HEK293T (cell line): ENCODE results near the gene ACP4.

Source experiments
- ARNT ChIP-seq: fragments of 450-650 bp; IDR thresholded peaks from 2 replicates; pipeline ENCODE4 v1.6.1; 2017; ENCODE audit warnings: mild to moderate bottlenecking
- BHLHE40 ChIP-seq: fragments of 450-650 bp; IDR thresholded peaks from 2 replicates; pipeline ENCODE4 v1.6.1; 2016; ENCODE audit warnings: mild to moderate bottlenecking, moderate library complexity, borderline replicate concordance
- CTBP1 ChIP-seq: fragments of 450-650 bp; IDR thresholded peaks from 2 replicates; pipeline ENCODE4 v1.6.1; 2016; ENCODE audit warnings: borderline replicate concordance
- HDGF ChIP-seq: fragments of 450-650 bp; IDR thresholded peaks from 2 replicates; pipeline ENCODE4 v1.6.1; 2017; ENCODE audit warnings: antibody characterized with exemption, borderline replicate concordance
- LEF1 ChIP-seq: fragments of 450-650 bp; IDR thresholded peaks from 2 replicates; pipeline ENCODE4 v1.6.1; 2017; ENCODE audit warnings: mild to moderate bottlenecking, borderline replicate concordance
- NFRKB ChIP-seq: fragments of 450-650 bp; IDR thresholded peaks from 2 replicates; pipeline ENCODE4 v1.6.1; 2016; ENCODE audit warnings: mild to moderate bottlenecking, moderate library complexity
- SP1 ChIP-seq: fragments of 450-650 bp; IDR thresholded peaks from 2 replicates; pipeline ENCODE4 v1.6.1; 2017
- TF ChIP-seq, protein P1 (sequence below): fragments of 450-650 bp; IDR thresholded peaks from 2 replicates; pipeline ENCODE4 v1.6.1; 2016

GRCh38 chr19:50745221-50745620 lies 45.0 kb upstream of the ACP4 start:
- TF ChIP-seq CTBP1: no peak
- no peak for TF ChIP-seq SP1
- TF ChIP-seq ARNT: no peak
- TF ChIP-seq BHLHE40: no peak
- TF ChIP-seq NFRKB: no peak
- TF ChIP-seq, protein P1, sequence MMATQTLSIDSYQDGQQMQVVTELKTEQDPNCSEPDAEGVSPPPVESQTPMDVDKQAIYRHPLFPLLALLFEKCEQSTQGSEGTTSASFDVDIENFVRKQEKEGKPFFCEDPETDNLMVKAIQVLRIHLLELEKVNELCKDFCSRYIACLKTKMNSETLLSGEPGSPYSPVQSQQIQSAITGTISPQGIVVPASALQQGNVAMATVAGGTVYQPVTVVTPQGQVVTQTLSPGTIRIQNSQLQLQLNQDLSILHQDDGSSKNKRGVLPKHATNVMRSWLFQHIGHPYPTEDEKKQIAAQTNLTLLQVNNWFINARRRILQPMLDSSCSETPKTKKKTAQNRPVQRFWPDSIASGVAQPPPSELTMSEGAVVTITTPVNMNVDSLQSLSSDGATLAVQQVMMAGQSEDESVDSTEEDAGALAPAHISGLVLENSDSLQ: no peak
- TF ChIP-seq HDGF: no peak
- TF ChIP-seq LEF1: no peak
